Hepatocyte (in vitro differentiated cells): Measurements from ENCODE around the gene HAND2. TPM values are rescaled to one million over a fixed set of nuclear protein-coding genes. Genes with fewer than 3 reads are reported as not detected.

ENCODE experiments used
- DNase-seq: peaks from one replicate; pipeline ENCODE4 v3.0.0-alpha.2; 2016; ENCODE audit warnings: low spot score
- H2AFZ ChIP-seq: fragments of 200-600 bp; sonication (generic); 2 replicates; pipeline ENCODE4 v1.6.0; 2016; ENCODE audit warnings: antibody characterized with exemption, mild to moderate bottlenecking
- H3K27ac ChIP-seq: fragments of 200-600 bp; sonication (generic); 2 replicates; pipeline ENCODE4 v1.5.1; 2016; ENCODE audit warnings: mild to moderate bottlenecking
- H3K27me3 ChIP-seq: fragments of 200-600 bp; sonication (generic); 2 replicates; pipeline ENCODE4 v1.6.1; 2016
- H3K36me3 ChIP-seq: fragments of 200-600 bp; sonication (generic); replicated peaks from 2 replicates; pipeline ENCODE4 v1.5.1; 2016; ENCODE audit warnings: low read depth; ENCODE audit not compliant: insufficient read depth
- H3K4me1 ChIP-seq: fragments of 200-600 bp; sonication (generic); 2 replicates; pipeline ENCODE4 v1.5.1; 2016; ENCODE audit warnings: mild to moderate bottlenecking, moderate library complexity; ENCODE audit not compliant: insufficient read depth
- H3K4me2 ChIP-seq: fragments of 200-600 bp; sonication (generic); 2 replicates; pipeline ENCODE4 v1.6.0; 2016
- H3K4me3 ChIP-seq: fragments of 200-600 bp; sonication (generic); 2 replicates; pipeline ENCODE4 v1.5.1; 2016; ENCODE audit warnings: mild to moderate bottlenecking
- H3K79me2 ChIP-seq: fragments of 200-600 bp; sonication (generic); 2 replicates; pipeline ENCODE4 v1.6.0; 2017; ENCODE audit warnings: mild to moderate bottlenecking
- H3K9me2 ChIP-seq: fragments of 200-600 bp; sonication (generic); replicated peaks from 2 replicates; pipeline ENCODE4 v1.6.0; 2017; ENCODE audit warnings: mild to moderate bottlenecking; ENCODE audit not compliant: insufficient read depth
- H3K9me3 ChIP-seq: fragments of 200-600 bp; sonication (generic); 2 replicates; pipeline ENCODE4 v1.5.1; 2016; ENCODE audit warnings: low read depth, mild to moderate bottlenecking
- H4K20me1 ChIP-seq: fragments of 200-600 bp; sonication (generic); 2 replicates; pipeline ENCODE4 v1.6.0; 2016; ENCODE audit warnings: mild to moderate bottlenecking; ENCODE audit not compliant: insufficient read depth, poor library complexity, severe bottlenecking
- EZH2 ChIP-seq: fragments of 200-600 bp; sonication (generic); IDR thresholded peaks from 2 replicates; pipeline ENCODE4 v1.6.1; 2016; ENCODE audit warnings: antibody characterized with exemption, mild to moderate bottlenecking, borderline replicate concordance
- EZH2phosphoT487 ChIP-seq: fragments of 200-600 bp; sonication (generic); IDR thresholded peaks from one replicate; pipeline ENCODE4 v1.6.1; 2018; ENCODE audit warnings: antibody characterized with exemption, mild to moderate bottlenecking, low read depth, moderate library complexity; ENCODE audit not compliant: unreplicated experiment, severe bottlenecking
- whole genome bisulfite sequencing: methylation state at CpG from one replicate; pipeline ENCODE4 v1.1.6; 2016; ENCODE audit warnings: low lambda C conversion rate; ENCODE audit errors: missing lambda C conversion rate; 5-methylcytosine and 5-hydroxymethylcytosine counted together
- polyA plus RNA-seq: library from polyadenylated mRNA; unstranded; fragments of >200 nt; fragmentation: Nextera tagmentation; extraction: Ambion mirVana; gene quantifications from 2 replicates; pipeline ENCODE4 v1.2.1, GENCODE V29; 2016
- total RNA-seq: library from RNA; depleted of rRNA; stranded (reverse); fragments of >200 nt; gene quantifications from 2 replicates; pipeline ENCODE4 v1.2.3, GENCODE V29; 2014
- TF ChIP-seq, protein P1 (sequence below): fragments of 200-600 bp; sonication (generic); IDR thresholded peaks from 2 replicates; pipeline ENCODE4 v1.5.1; 2016; ENCODE audit warnings: antibody characterized with exemption, mild to moderate bottlenecking; ENCODE audit not compliant: poor library complexity

The HAND2 gene
- total and polyA plus RNA-seq, 2 experiments from 2014 or later = 69.7 to 141 TPM

DNA sequence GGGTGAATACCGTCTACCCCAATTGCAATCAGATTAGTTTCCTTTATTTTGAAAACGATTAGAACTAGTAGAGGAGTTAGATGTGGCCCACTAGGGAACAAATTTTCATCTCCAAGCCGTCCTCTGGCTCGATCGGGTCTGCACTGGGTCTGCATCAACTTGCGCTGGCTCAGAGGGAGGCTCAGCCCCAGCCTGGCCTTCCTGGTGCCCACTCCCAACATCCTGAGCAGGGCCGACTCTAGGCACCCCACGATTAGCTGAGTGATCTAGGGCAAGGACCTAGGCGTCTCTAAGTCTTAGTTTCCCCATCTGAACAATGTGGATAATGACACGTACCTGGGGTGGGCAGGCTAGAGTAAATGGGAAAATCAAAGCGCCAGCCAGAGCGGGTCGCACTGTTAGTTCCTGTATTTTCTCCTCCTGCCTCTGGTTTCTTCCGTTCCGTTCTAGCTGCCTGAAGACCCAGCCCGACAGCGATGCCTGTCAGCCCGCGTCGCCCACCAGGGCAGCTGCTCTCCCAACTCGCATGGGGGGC lies 7.7 kb upstream of the HAND2 start:
- Histone ChIP-seq H3K27ac (peak overlapping the region; percentile 42), H3K79me2 (peaks cover 25% of the 10 kb centered on the region), H2AFZ (no peak overlapping the region), H3K27me3 (peaks cover 78% of the 10 kb centered on the region), H3K4me1 (peaks cover 3% of the 10 kb centered on the region), H4K20me1 (no peaks in the 10 kb centered on the region), H3K36me3 (no peaks in the 10 kb centered on the region), H3K4me2 (peak overlapping the region; percentile 91), H3K9me3 (no peaks in the 10 kb centered on the region), H3K9me2 (no peaks in the 10 kb centered on the region), H3K4me3 (peak overlapping the region; percentile 15)
- TF ChIP-seq EZH2phosphoT487 = no peak
- TF ChIP-seq, protein P1, sequence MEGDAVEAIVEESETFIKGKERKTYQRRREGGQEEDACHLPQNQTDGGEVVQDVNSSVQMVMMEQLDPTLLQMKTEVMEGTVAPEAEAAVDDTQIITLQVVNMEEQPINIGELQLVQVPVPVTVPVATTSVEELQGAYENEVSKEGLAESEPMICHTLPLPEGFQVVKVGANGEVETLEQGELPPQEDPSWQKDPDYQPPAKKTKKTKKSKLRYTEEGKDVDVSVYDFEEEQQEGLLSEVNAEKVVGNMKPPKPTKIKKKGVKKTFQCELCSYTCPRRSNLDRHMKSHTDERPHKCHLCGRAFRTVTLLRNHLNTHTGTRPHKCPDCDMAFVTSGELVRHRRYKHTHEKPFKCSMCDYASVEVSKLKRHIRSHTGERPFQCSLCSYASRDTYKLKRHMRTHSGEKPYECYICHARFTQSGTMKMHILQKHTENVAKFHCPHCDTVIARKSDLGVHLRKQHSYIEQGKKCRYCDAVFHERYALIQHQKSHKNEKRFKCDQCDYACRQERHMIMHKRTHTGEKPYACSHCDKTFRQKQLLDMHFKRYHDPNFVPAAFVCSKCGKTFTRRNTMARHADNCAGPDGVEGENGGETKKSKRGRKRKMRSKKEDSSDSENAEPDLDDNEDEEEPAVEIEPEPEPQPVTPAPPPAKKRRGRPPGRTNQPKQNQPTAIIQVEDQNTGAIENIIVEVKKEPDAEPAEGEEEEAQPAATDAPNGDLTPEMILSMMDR = no peak
- peak; percentile 70 for TF ChIP-seq EZH2
- WGBS = 34% methylated on average over 21 of the region's 21 CpGs
- no peak for DNase-seq

DNA sequence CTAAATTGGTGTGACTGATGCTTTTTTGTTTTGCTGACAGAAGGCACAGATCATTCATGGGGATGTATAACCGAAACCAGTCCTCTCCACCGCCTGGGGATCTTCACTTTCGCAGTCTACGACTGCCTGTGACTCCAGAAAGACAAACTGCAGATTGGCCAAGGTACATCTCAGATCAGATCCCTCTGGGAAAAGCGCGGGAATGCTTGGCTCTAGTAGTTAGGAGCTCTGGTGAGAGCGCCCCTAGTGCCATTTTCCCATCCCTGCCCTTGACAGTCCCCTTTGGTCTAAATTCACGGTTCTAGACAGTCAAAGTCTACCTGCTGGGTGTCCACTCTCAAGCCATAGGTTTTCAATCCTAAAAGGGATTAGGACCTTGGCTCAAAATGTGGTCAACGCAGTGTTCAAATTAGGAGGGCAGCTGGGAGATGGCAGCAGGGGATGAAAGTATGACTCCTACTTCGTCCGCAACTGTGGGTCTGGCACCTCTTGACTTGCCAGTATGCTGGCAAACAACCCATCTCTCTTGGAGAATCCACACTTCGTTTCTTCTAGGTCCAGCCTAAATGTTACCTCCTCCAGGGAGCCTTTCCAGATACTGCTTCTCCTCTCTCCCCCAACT lies 6.9 kb upstream of the HAND2 start:
- Histone ChIP-seq H3K27me3 (peaks cover 85% of the 10 kb centered on the region), H3K79me2 (peaks cover 33% of the 10 kb centered on the region), H3K36me3 (no peaks in the 10 kb centered on the region), H3K9me2 (no peaks in the 10 kb centered on the region), H3K4me1 (peaks cover 3% of the 10 kb centered on the region), H3K27ac (no peak overlapping the region), H4K20me1 (no peaks in the 10 kb centered on the region), H2AFZ (no peak overlapping the region), H3K9me3 (no peaks in the 10 kb centered on the region), H3K4me3 (no peak overlapping the region), H3K4me2 (peak overlapping the region; percentile 91)
- no peak for TF ChIP-seq EZH2
- TF ChIP-seq EZH2phosphoT487 = no peak
- TF ChIP-seq, protein P1 = no peak
- peak; percentile 45 for DNase-seq
- WGBS = 46% methylated on average over 12 of the region's 12 CpGs

DNA sequence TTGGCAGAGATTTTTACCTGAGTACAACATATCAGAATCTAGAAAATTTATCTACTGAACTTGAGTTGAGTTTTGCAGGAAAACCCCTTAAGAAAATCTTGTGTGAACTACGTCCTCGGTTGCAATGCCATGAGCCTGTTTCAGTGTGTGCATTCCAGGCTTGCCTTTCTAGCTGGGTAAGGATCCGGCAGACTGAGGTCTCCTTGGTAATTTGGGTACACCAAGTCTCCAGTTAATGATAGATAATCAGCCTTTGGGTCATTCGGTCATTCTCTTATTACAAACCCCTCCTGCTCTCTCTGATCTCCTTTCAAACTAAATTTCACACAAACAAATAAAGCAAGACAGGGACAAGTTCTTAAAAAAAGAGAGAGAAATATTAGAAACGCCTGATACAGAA lies 5.9 kb upstream of the HAND2 start:
- no peaks in the 10 kb centered on the region for H3K9me2 ChIP-seq
- peak overlapping the region; percentile 91 for H3K4me2 ChIP-seq
- TF ChIP-seq EZH2 = no peak
- TF ChIP-seq, protein P1 = no peak
- H3K27me3 ChIP-seq = peaks cover 88% of the 10 kb centered on the region
- peaks cover 41% of the 10 kb centered on the region for H3K79me2 ChIP-seq
- H2AFZ ChIP-seq = no peak overlapping the region
- no peak for DNase-seq
- H3K27ac ChIP-seq = peak overlapping the region; percentile 85
- 59% methylated on average over 5 of the region's 5 CpGs for WGBS
- H3K4me3 ChIP-seq = no peak overlapping the region
- H3K4me1 ChIP-seq = peaks cover 3% of the 10 kb centered on the region
- H3K9me3 ChIP-seq = no peaks in the 10 kb centered on the region
- no peaks in the 10 kb centered on the region for H4K20me1 ChIP-seq
- H3K36me3 ChIP-seq = no peaks in the 10 kb centered on the region
